ENCODE measurements around the gene GUCY1A2.

GUCY1A2 gene

DNA sequence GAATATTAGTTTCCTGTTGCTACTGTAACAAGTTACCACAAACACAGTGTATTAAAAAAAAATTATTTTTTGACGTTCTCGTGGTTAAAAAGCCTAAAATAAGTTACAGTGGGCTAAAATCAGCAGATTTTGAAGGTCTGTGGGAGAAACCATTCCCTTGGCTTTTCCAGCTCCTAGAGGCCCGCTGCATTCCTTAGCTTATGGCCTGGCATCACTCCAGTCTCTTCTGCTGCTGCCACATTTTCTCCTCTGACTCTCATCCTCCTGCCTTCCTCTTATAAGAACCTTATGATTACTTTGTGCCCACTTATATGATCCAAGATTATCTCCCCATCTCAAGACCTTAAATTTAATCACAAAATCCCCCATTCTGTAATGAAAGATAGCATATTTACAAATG lies 392.7 kb downstream of the GUCY1A2 start:
- no peak for DNase-seq

DNA sequence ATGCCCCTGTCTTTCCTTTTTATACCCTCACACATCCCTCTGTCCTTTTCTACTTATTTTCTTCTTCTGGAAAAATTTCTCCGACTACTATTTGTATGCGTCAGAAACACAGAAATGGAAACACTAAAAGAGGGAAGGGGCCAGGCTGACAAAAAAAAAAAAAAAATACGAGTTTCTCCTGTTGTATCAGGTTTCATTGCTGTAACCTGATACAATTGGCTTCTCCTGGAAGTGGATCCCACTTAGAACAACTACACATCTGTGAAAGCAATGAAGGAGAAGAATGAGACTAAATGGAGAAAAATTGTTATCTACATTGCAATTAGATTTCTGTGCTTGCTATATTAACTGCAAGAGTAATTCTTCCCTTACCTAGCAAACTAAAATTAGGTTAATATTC lies 393.9 kb downstream of the GUCY1A2 start:
- no peak for DNase-seq
